ENCODE measurements around the gene CDK11A.

CDK11A gene

DNA sequence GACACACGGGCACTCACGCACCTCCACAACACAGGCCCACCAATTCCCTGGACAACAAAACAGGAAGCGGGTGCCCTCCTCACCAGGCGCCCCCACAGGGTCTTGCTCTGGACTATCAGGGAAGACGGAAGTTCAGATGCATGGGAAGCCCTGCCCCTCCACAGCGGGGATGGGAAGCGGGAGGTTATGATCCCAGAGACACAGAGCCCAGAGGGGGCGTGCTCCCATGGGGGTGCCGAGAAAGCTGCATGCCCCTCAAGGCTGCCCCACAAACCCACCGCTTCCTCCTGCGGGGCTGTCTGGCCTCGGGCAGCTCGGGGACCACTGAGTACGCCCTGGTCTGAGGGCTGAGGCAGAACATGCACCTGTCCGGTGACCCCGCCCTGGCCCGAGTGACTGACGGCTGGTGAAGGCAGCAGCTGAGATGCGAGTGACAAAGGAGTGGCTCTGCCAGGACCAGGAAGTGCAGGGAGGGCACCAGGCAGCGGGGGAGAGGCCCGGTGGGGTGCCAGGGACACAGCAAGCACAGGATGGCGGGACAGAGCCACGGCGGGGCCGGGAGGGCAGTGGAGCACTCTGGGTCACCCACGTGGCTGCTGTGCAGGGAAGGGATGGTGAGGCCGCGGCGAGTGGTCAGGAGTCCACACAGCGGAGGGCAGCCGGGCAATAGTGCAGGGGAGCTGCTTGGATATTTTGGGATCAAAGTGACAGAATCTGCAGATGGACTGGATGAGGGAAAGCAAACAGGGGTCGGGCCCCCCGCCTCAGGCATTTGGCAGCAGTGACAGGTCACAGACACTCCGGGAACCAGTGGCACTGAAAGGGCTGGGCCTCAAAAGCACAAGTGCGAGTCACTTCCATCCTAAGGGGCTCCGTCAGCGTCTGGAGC, 35.5 kb upstream of the CDK11A start:
- H3K27me3 ChIP-seq (ENCODE audit: insufficient read depth, poor library complexity, severe bottlenecking), result no peaks in the 10 kb centered on the region
- TF ChIP-seq GABPA (IDR thresholded peaks at IDR 0.05; ENCODE audit: low read depth) (no peak), SPI1 (IDR thresholded peaks at IDR 0.05; ENCODE audit: borderline replicate concordance, low read depth) (peak; percentile 2; the same call in 1 of the 2 replicates)
- peak overlapping the region; percentile 51 for H3K27ac ChIP-seq (replicated peaks)
- no peak for DNase-seq (ENCODE audit: low read depth in 1 of 2, low spot score in 1 of 2)
- no peak overlapping the region for H3K4me3 ChIP-seq (replicated peaks; ENCODE audit: insufficient read depth, low read length)

- TF ChIP-seq SPI1 (IDR thresholded peaks at IDR 0.05; ENCODE audit: borderline replicate concordance, low read depth), result no peak
- no peak for TF ChIP-seq POLR2AphosphoS5 (IDR thresholded peaks at IDR 0.05; ENCODE audit: low read depth)
- TF ChIP-seq, protein P1, sequence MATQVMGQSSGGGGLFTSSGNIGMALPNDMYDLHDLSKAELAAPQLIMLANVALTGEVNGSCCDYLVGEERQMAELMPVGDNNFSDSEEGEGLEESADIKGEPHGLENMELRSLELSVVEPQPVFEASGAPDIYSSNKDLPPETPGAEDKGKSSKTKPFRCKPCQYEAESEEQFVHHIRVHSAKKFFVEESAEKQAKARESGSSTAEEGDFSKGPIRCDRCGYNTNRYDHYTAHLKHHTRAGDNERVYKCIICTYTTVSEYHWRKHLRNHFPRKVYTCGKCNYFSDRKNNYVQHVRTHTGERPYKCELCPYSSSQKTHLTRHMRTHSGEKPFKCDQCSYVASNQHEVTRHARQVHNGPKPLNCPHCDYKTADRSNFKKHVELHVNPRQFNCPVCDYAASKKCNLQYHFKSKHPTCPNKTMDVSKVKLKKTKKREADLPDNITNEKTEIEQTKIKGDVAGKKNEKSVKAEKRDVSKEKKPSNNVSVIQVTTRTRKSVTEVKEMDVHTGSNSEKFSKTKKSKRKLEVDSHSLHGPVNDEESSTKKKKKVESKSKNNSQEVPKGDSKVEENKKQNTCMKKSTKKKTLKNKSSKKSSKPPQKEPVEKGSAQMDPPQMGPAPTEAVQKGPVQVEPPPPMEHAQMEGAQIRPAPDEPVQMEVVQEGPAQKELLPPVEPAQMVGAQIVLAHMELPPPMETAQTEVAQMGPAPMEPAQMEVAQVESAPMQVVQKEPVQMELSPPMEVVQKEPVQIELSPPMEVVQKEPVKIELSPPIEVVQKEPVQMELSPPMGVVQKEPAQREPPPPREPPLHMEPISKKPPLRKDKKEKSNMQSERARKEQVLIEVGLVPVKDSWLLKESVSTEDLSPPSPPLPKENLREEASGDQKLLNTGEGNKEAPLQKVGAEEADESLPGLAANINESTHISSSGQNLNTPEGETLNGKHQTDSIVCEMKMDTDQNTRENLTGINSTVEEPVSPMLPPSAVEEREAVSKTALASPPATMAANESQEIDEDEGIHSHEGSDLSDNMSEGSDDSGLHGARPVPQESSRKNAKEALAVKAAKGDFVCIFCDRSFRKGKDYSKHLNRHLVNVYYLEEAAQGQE (IDR thresholded peaks at IDR 0.05; ENCODE audit: insufficient replicate concordance, low read depth), result no peak
- no peak for TF ChIP-seq GABPA (IDR thresholded peaks at IDR 0.05; ENCODE audit: low read depth)
- TF ChIP-seq CTCF (IDR thresholded peaks at IDR 0.05; ENCODE audit: insufficient read depth, low read length), result no peak
- Histone ChIP-seq H3K27ac (replicated peaks) (peak overlapping the region; percentile 51), H3K27me3 (ENCODE audit: insufficient read depth, poor library complexity, severe bottlenecking) (no peaks in the 10 kb centered on the region), H3K4me3 (replicated peaks; ENCODE audit: insufficient read depth, low read length) (no peak overlapping the region)
- DNase-seq (ENCODE audit: low read depth in 1 of 2, low spot score in 1 of 2), result peak in 1 of 2 experiments; percentile 29
These were observed 34.7 kb upstream of the CDK11A start for GRCh38 chr1:1758692-1759455.

DNA sequence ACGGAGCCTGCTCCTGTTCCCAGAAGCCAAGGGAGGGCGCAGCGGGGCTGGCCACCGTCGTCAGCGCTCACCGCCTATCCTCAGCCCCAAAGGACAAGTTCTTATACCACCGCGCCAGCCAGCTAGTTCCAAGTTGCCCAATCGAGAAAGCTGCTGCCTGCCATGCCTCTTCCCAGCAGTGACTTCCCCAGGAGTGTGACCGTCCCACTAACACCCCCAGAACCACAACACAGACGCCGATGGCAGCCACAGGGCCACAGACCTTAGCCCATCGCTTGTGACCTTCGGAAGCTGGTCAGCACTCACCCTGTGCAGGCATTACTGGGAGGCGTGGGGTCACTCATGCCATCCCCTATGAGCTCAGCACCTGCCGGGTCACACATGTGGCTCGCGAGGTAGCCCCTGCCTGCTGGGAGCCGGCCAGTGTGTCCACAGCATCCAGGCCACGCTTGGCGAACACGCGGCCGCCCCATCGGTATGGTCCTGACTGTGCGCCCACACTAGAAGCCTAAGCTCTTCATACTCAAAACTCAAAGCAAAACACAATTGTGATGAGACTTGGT, 34.0 kb upstream of the CDK11A start:
- TF ChIP-seq POLR2AphosphoS5 (IDR thresholded peaks at IDR 0.05; ENCODE audit: low read depth), result no peak
- TF ChIP-seq GABPA (IDR thresholded peaks at IDR 0.05; ENCODE audit: low read depth), result no peak
- TF ChIP-seq, protein P1 (IDR thresholded peaks at IDR 0.05; ENCODE audit: insufficient replicate concordance, low read depth), result no peak
- no peak for TF ChIP-seq SPI1 (IDR thresholded peaks at IDR 0.05; ENCODE audit: borderline replicate concordance, low read depth)
- no peak for TF ChIP-seq CTCF (IDR thresholded peaks at IDR 0.05; ENCODE audit: insufficient read depth, low read length)
- Histone ChIP-seq H3K4me3 (replicated peaks; ENCODE audit: insufficient read depth, low read length) (no peak overlapping the region), H3K27me3 (ENCODE audit: insufficient read depth, poor library complexity, severe bottlenecking) (no peaks in the 10 kb centered on the region), H3K27ac (replicated peaks) (peak overlapping the region; percentile 51)
- no peak for DNase-seq (ENCODE audit: low read depth in 1 of 2, low spot score in 1 of 2)
